HepG2 (cell line): Measurements from ENCODE around the gene TRMT2A. TPM values are rescaled to one million over a fixed set of nuclear protein-coding genes. Genes with fewer than 3 reads are reported as not detected.

Source experiments
- ATF6 ChIP-seq: sonication (generic); formaldehyde crosslinking; conservative IDR thresholded peaks from 2 replicates; pipeline ENCODE4 v1.4.0; 2020; ENCODE audit warnings: missing genetic modification reagents
- CAMTA2 ChIP-seq: sonication (generic); formaldehyde crosslinking; IDR thresholded peaks from 2 replicates; pipeline ENCODE4 v1.4.0; 2020; ENCODE audit warnings: mild to moderate bottlenecking, missing genetic modification reagents, borderline replicate concordance
- DPF2 ChIP-seq: sonication (generic); formaldehyde crosslinking; IDR thresholded peaks from 2 replicates; pipeline ENCODE4 v1.4.0; 2020; ENCODE audit warnings: mild to moderate bottlenecking, low read depth, missing genetic modification reagents, borderline replicate concordance
- DZIP1 ChIP-seq: sonication (generic); formaldehyde crosslinking; IDR thresholded peaks from 2 replicates; pipeline ENCODE4 v1.5.0; 2020; ENCODE audit warnings: mild to moderate bottlenecking, missing genetic modification reagents
- FIP1L1 ChIP-seq: fragments of 200-400 bp; formaldehyde crosslinking; IDR thresholded peaks from 2 replicates; pipeline ENCODE4 v1.6.1; 2018; ENCODE audit warnings: low read depth, mild to moderate bottlenecking, low read length, moderate library complexity, borderline replicate concordance; ENCODE audit not compliant: insufficient read depth
- HDAC1 ChIP-seq: sonication (generic); formaldehyde crosslinking; IDR thresholded peaks from 2 replicates; pipeline ENCODE4 v1.5.1; 2020; ENCODE audit warnings: mild to moderate bottlenecking, missing genetic modification reagents
- HMGXB3 ChIP-seq: sonication (generic); formaldehyde crosslinking; IDR thresholded peaks from 2 replicates; pipeline ENCODE4 v1.4.0; 2020; ENCODE audit warnings: missing genetic modification reagents, borderline replicate concordance
- PCBP2 ChIP-seq: fragments of 200-400 bp; formaldehyde crosslinking; optimal IDR thresholded peaks from 2 replicates; pipeline ENCODE3; 2018; ENCODE audit warnings: low read length, low read depth; ENCODE audit not compliant: poor library complexity, severe bottlenecking
- POLR2AphosphoS2 ChIP-seq: IDR thresholded peaks from 2 replicates; pipeline ENCODE4 v1.6.1; 2011; ENCODE audit warnings: low read depth, low read length, improper control_type of control experiment
- RCOR2 ChIP-seq: IDR thresholded peaks from 2 replicates; pipeline ENCODE4 v1.6.1; 2016; ENCODE audit warnings: missing biosample characterization, missing genetic modification reagents
- TFAP4 ChIP-seq: sonication (generic); IDR thresholded peaks from 2 replicates; pipeline ENCODE4 v1.6.1; 2016; ENCODE audit warnings: low read depth, borderline replicate concordance
- ZNF430 ChIP-seq: sonication (generic); formaldehyde crosslinking; IDR thresholded peaks from 2 replicates; pipeline ENCODE4 v1.9.0; 2021; ENCODE audit warnings: mild to moderate bottlenecking, missing genetic modification reagents
- ZNF512B ChIP-seq: sonication (generic); formaldehyde crosslinking; IDR thresholded peaks from 2 replicates; pipeline ENCODE4 v1.5.1; 2020; ENCODE audit warnings: missing genetic modification reagents, mild to moderate bottlenecking, borderline replicate concordance
- ZNF616 ChIP-seq: sonication (generic); formaldehyde crosslinking; IDR thresholded peaks from 2 replicates; pipeline ENCODE4 v1.5.0; 2020; ENCODE audit warnings: low read depth, mild to moderate bottlenecking, missing genetic modification reagents
- polyA plus RNA-seq, 8 experiments: library from polyadenylated mRNA; depleted of rRNA in 3 of 8; stranded (reverse) in 7 of 8; unstranded in 1 of 8; fragments of >200 nt; fragmentation: Illumina TruSeq in 4 of 8; extraction: Trizol in 4 of 8; gene quantifications; 2 replicates each; pipeline versions ENCODE4 v1.2.1 to v1.2.3, GENCODE V29; 2011 to 2016; ENCODE audit warnings: low read depth in 4 of 8, missing spikeins in 1 of 8, mixed read lengths in 1 of 8; ENCODE audit not compliant: insufficient read depth in 1 of 8
- total RNA-seq, 5 experiments: library from RNA; depleted of rRNA; stranded (reverse); fragments of >200 nt; fragmentation: Illumina TruSeq; extraction: Trizol; gene quantifications; 2 replicates each; pipeline ENCODE4 v1.2.3, GENCODE V29; 2016; ENCODE audit warnings: low read depth in 1 of 5

TRMT2A gene
- total and polyA plus RNA-seq, 2 of the 13 experiments (the other 11 are each of a cell fraction or from before 2014, with no cell fraction given) = 24.0 to 30.3 TPM

GRCh38 chr22:20128902-20129746 is 12.1 kb upstream of the TRMT2A start (continued):
- no peak for TF ChIP-seq DZIP1 (CRISPR knock-in tag)
- no peak for TF ChIP-seq ATF6 (CRISPR knock-in tag)
- no peak for TF ChIP-seq ZNF512B (CRISPR knock-in tag)
- no peak for TF ChIP-seq CAMTA2
- no peak for TF ChIP-seq DPF2 (CRISPR knock-in tag)
- no peak for TF ChIP-seq FIP1L1
- TF ChIP-seq ZNF616 = no peak
- no peak for TF ChIP-seq TFAP4
- TF ChIP-seq POLR2AphosphoS2 = no peak
- no peak for TF ChIP-seq PCBP2
- TF ChIP-seq HMGXB3 (CRISPR knock-in tag) = no peak
- no peak for TF ChIP-seq ZNF430 (CRISPR knock-in tag)
- TF ChIP-seq HDAC1 = peak; percentile 68; the same call in 1 of the 2 replicates
- no peak for TF ChIP-seq RCOR2 (CRISPR knock-in tag)
